Activated naive CD8-positive, alpha-beta T cell treated with anti-CD3 and anti-CD28 coated beads, Interleukin-2, amount 50 U/mL, for 24 hours (primary cell): Measurements from ENCODE around the gene ZBTB38.

ENCODE experiments used
- ATAC-seq: fragments of 150-1000 bp; cut with Tn5 transposase; one replicate; pipeline ENCODE4 v1.10.0; 2021
- DNase-seq: peaks from one replicate; pipeline ENCODE4 v3.0.0; 2021
- H3K27ac Mint-ChIP-seq: one replicate; pipeline ENCODE4 v1.8.0; 2021; ENCODE audit warnings: mild to moderate bottlenecking, mixed read lengths
- H3K27me3 Mint-ChIP-seq: one replicate; pipeline ENCODE4 v1.8.0; 2021; ENCODE audit warnings: mixed read lengths
- H3K36me3 Mint-ChIP-seq: one replicate; pipeline ENCODE4 v1.8.0; 2021; ENCODE audit warnings: low read depth, mixed read lengths
- H3K4me1 Mint-ChIP-seq: one replicate; pipeline ENCODE4 v1.8.0; 2021; ENCODE audit warnings: mixed read lengths
- H3K4me3 Mint-ChIP-seq: one replicate; pipeline ENCODE4 v1.8.0; 2021; ENCODE audit warnings: mild to moderate bottlenecking, moderate library complexity, mixed read lengths
- H3K9me3 Mint-ChIP-seq: one replicate; pipeline ENCODE4 v1.8.0; 2021; ENCODE audit warnings: mixed read lengths

Gene ZBTB38

DNA sequence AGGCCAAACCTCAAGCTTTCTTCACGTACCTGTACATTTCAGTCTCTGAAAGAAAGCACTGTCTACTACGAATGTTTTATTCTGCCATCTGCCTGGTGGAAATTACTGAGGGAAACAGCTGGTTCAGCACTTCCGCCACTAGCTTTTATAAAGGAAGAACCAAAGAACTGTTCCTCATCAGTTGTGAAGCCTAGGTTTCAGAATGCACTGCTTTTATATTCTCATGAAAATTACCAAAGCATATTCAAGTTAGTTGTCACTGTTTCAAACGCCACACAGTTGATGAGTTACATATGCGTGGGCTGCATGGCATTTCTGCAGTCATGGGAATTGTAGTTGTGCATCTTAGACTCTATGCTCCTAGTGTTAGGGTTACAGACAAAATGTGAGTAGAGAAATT is 21.5 kb upstream of the ZBTB38 start:
- Mint-ChIP-seq H3K4me3 (no peak overlapping the region), H3K4me1 (no peaks in the 10 kb centered on the region), H3K9me3 (peaks cover 4% of the 10 kb centered on the region), H3K36me3 (no peaks in the 10 kb centered on the region), H3K27me3 (no peaks in the 10 kb centered on the region), H3K27ac (no peak overlapping the region)
- no peak for ATAC-seq
- no peak for DNase-seq

DNA sequence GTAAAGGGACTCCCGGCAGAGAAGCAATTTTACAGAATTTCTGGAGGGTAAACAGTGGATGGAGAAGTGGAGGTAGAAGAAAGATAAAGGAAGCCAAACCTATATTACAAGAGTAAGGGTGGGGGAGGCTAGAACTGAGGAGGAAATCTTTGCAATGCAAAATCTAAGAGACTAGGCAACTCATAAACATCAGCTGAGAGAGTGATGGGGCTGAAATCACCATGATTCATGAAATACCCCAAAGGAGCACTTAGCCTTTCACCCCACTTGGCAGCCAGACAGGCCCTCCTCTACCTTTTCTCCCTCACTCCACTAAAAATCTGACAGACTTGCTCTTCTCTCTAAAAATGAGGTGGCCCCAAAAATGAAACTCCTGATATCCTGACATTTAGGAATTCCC is 19.5 kb upstream of the ZBTB38 start:
- Mint-ChIP-seq H3K27ac (no peak overlapping the region), H3K4me1 (no peaks in the 10 kb centered on the region), H3K9me3 (peaks cover 4% of the 10 kb centered on the region), H3K36me3 (no peaks in the 10 kb centered on the region), H3K4me3 (no peak overlapping the region), H3K27me3 (no peaks in the 10 kb centered on the region)
- ATAC-seq (no peak), DNase-seq (no peak)

DNA sequence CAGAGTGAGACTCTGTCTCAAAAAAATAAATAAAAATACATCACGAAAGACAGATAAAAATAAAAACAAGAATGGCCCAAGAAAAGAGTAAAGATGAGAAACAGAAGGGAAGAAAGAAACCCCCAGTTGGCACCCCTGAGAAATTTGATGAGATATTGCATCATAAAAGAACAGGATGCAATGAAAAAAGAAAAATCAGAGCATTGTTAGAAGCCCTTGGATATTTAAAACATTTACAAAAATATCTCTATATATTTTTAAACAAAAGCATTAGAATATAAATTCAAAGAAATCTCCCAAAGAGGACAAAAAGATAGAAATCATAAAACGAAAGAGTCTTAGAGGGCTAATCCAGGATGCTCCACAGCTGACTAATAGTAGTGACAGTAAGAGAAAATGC is 18.6 kb upstream of the ZBTB38 start:
- Mint-ChIP-seq H3K4me3 (no peak overlapping the region), H3K27me3 (no peaks in the 10 kb centered on the region), H3K9me3 (peaks cover 4% of the 10 kb centered on the region), H3K4me1 (no peaks in the 10 kb centered on the region), H3K36me3 (no peaks in the 10 kb centered on the region), H3K27ac (no peak overlapping the region)
- DNase-seq: no peak
- no peak for ATAC-seq

- Mint-ChIP-seq H3K4me3 (no peak overlapping the region), H3K4me1 (no peaks in the 10 kb centered on the region), H3K36me3 (no peaks in the 10 kb centered on the region), H3K27ac (no peak overlapping the region), H3K27me3 (no peaks in the 10 kb centered on the region), H3K9me3 (peaks cover 4% of the 10 kb centered on the region)
- ATAC-seq: no peak
- DNase-seq: no peak
These were observed 17.6 kb upstream of the ZBTB38 start for GRCh38 chr3:141350666-141351065.

DNA sequence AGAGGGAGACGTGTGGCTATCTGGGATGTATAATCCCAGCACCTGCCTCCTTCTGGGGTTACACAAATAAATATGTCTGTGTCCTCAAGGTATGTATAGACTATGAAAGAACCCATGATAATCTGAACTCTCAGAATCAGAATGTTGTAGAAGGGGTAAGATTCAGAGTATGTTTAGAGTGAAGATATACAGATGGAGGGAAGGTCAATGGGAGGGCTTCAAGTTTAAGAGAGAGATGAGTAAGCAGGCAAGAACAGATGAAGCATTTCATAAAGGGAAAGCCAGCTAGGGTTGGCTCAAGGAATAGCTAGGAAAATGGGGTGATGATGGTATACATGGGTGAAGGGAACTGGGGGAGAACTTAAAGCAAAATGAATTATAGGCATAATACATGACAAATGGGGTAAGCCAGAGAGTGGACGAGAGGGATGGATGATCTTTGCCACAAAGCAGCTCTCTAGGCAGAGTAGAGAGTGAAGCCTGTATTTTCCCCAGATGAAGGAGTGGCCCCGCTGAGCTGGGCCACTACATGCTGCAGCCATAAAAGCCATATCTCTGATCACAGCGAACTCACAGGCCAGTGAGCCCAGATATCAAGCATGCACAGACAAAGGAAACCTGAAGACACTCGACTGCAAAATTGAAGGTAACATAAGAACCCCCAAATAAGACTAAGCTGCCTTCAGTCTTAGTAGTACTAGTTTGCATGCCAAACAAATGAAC is 15.9 kb upstream of the ZBTB38 start:
- no peak for ATAC-seq
- H3K4me1 Mint-ChIP-seq: no peaks in the 10 kb centered on the region
- H3K36me3 Mint-ChIP-seq: no peaks in the 10 kb centered on the region
- H3K4me3 Mint-ChIP-seq: no peak overlapping the region
- H3K27me3 Mint-ChIP-seq: no peaks in the 10 kb centered on the region
- peaks cover 4% of the 10 kb centered on the region for H3K9me3 Mint-ChIP-seq
- DNase-seq: no peak
- H3K27ac Mint-ChIP-seq: no peak overlapping the region

- ATAC-seq (no peak), DNase-seq (no peak)
- no peak overlapping the region for H3K27ac Mint-ChIP-seq
- no peaks in the 10 kb centered on the region for H3K4me1 Mint-ChIP-seq
- H3K36me3 Mint-ChIP-seq: no peaks in the 10 kb centered on the region
- H3K9me3 Mint-ChIP-seq: peaks cover 4% of the 10 kb centered on the region
- H3K27me3 Mint-ChIP-seq: no peaks in the 10 kb centered on the region
- H3K4me3 Mint-ChIP-seq: no peak overlapping the region
These were observed 14.4 kb upstream of the ZBTB38 start for GRCh38 chr3:141353652-141354495.

DNA sequence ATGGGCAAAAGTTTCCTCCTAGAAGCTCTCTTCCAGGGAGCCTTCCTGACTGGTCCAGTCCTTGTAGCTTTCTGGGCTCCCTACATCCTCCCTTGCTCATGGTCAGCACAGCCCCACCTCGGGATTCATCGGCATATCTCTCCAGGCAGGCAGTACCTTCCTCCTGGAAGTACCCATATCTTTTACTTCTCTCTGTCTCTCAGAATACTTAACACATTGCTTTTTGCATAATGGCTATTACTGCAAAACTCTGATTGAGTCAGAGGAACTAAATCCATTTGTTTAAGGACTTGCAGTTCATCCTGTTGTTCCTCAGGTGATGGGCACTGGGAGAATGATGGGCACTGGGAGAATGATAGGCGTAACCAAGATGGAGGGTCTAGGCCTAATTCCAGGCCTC is 13.8 kb upstream of the ZBTB38 start:
- no peak overlapping the region for H3K27ac Mint-ChIP-seq
- no peak for ATAC-seq

GRCh38 chr3:141355242-141355641 is 13.1 kb upstream of the ZBTB38 start:
- Mint-ChIP-seq H3K27ac (no peak overlapping the region), H3K36me3 (no peaks in the 10 kb centered on the region), H3K9me3 (no peaks in the 10 kb centered on the region), H3K4me3 (no peak overlapping the region), H3K4me1 (no peaks in the 10 kb centered on the region), H3K27me3 (no peaks in the 10 kb centered on the region)
- ATAC-seq (no peak), DNase-seq (no peak)

More for the DNA sequence above, 13.8 kb upstream of the ZBTB38 start:
- Mint-ChIP-seq H3K36me3 (no peaks in the 10 kb centered on the region), H3K27me3 (no peaks in the 10 kb centered on the region), H3K9me3 (peaks cover 2% of the 10 kb centered on the region), H3K4me1 (no peaks in the 10 kb centered on the region), H3K4me3 (no peak overlapping the region)
- DNase-seq: no peak

DNA sequence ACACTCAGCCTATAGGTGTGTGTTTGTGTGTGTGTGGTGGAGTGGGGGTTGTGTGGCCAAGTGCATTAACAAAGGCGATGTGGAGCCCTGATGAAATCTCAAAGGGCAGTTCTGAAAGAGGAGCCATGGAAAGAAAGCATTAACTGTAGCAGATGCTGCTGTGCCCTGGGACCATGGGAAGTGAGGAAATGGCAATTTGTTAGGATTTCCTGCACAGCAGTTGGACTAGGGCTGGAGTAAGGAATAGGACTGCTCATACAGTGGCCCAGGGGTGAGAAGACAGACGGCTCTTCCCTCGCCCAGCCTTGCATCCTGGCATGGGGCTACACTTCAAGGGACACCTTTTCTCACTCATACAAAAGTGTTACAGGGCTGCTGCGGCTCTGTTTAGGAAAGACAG is 12.3 kb upstream of the ZBTB38 start:
- Mint-ChIP-seq H3K4me3 (no peak overlapping the region), H3K4me1 (peaks cover 5% of the 10 kb centered on the region), H3K9me3 (no peaks in the 10 kb centered on the region), H3K27ac (no peak overlapping the region), H3K36me3 (no peaks in the 10 kb centered on the region), H3K27me3 (no peaks in the 10 kb centered on the region)
- ATAC-seq: no peak
- DNase-seq: no peak

GRCh38 chr3:141360888-141361598 is 7.3 kb upstream of the ZBTB38 start:
- H3K27me3 Mint-ChIP-seq: no peaks in the 10 kb centered on the region
- no peak overlapping the region for H3K27ac Mint-ChIP-seq
- peaks cover 9% of the 10 kb centered on the region for H3K4me1 Mint-ChIP-seq
- DNase-seq: no peak
- no peaks in the 10 kb centered on the region for H3K36me3 Mint-ChIP-seq
- peak; percentile 52 for ATAC-seq
- peaks cover 3% of the 10 kb centered on the region for H3K9me3 Mint-ChIP-seq
- H3K4me3 Mint-ChIP-seq: no peak overlapping the region

- H3K27me3 Mint-ChIP-seq: no peaks in the 10 kb centered on the region
- DNase-seq (no peak), ATAC-seq (no peak)
- no peaks in the 10 kb centered on the region for H3K36me3 Mint-ChIP-seq
- H3K4me1 Mint-ChIP-seq: peaks cover 25% of the 10 kb centered on the region
- H3K4me3 Mint-ChIP-seq: no peak overlapping the region
- H3K9me3 Mint-ChIP-seq: peaks cover 3% of the 10 kb centered on the region
- H3K27ac Mint-ChIP-seq: no peak overlapping the region
These were observed 5.6 kb upstream of the ZBTB38 start for GRCh38 chr3:141362736-141363135.

- Mint-ChIP-seq H3K27ac (no peak overlapping the region), H3K9me3 (peaks cover 3% of the 10 kb centered on the region)
These were observed 3.1 kb upstream of the ZBTB38 start for GRCh38 chr3:141365201-141365600.

GRCh38 chr3:141366285-141367037 is 1.8 kb upstream of the ZBTB38 start:
- DNase-seq: no peak
- Mint-ChIP-seq H3K9me3 (peaks cover 3% of the 10 kb centered on the region), H3K4me1 (peaks cover 28% of the 10 kb centered on the region), H3K27me3 (no peaks in the 10 kb centered on the region), H3K36me3 (no peaks in the 10 kb centered on the region), H3K27ac (no peak overlapping the region), H3K4me3 (no peak overlapping the region)
- ATAC-seq: no peak

More at GRCh38 chr3:141365201-141365600, 3.1 kb upstream of the ZBTB38 start:
- DNase-seq (no peak), ATAC-seq (no peak)
- Mint-ChIP-seq H3K36me3 (no peaks in the 10 kb centered on the region), H3K27me3 (no peaks in the 10 kb centered on the region), H3K4me3 (no peak overlapping the region), H3K4me1 (peaks cover 34% of the 10 kb centered on the region)

- Mint-ChIP-seq H3K36me3 (no peaks in the 10 kb centered on the region), H3K27ac (no peak overlapping the region), H3K27me3 (no peaks in the 10 kb centered on the region), H3K4me3 (no peak overlapping the region), H3K9me3 (peaks cover 3% of the 10 kb centered on the region), H3K4me1 (peaks cover 34% of the 10 kb centered on the region)
- ATAC-seq (no peak), DNase-seq (no peak)
These were observed 1.1 kb upstream of the ZBTB38 start for GRCh38 chr3:141367038-141367730.
